K562 (cell line): ENCODE data around the gene PIWIL1. TPM values are rescaled to one million over a fixed set of nuclear protein-coding genes. Genes with fewer than 3 reads are reported as not detected.

Experiments used
- ATAC-seq: fragments of 200-7000 bp; cut with Tn5 transposase; 3 replicates; pipeline ENCODE4 v1.9.1; 2020; ENCODE audit warnings: moderate library complexity
- BruUV-seq: library from RNA; stranded (reverse); fragments of 400-500 nt; replicated peaks from 2 replicates; lab custom pipeline; 2021; lab: Mats Ljungman, UMichigan
- CTCF ChIA-PET: fragments of 300-600 bp; formaldehyde crosslinking; extraction: SDS; loops from one replicate; lab custom pipeline; 2021; ENCODE audit warnings: low intra/inter-chr PET ratio; lab: Yijun Ruan, JAX
- POLR2A ChIA-PET: fragments of 300-600, 350-650 bp; sonication (Branson Sonifier 250); formaldehyde crosslinking; extraction: SDS; loops from one replicate; lab custom pipeline; 2021; ENCODE audit warnings: antibody characterized with exemption, inconsistent platforms; lab: Yijun Ruan, JAX
- DNase-seq, 4 experiments: peaks; one replicate each; pipeline versions ENCODE4 v3.0.0 to v3.0.0-alpha.2; 2011 to 2018; ENCODE audit warnings: low spot score in 3 of 4, mixed read lengths in 3 of 4; ENCODE audit errors: extremely low read depth in 1 of 4
- FAIRE-seq: peaks from 2 replicates; lab custom pipeline; 2011; peaks lifted over from hg19 to GRCh38; lab: Jason Lieb, UNC
- H2AFZ ChIP-seq: 2 replicates; pipeline ENCODE4 v1.6.0; 2011; ENCODE audit warnings: low read depth, low read length, control low read depth, inconsistent platforms
- H3K27ac ChIP-seq: fragments of 200-600 bp; 3 replicates; pipeline ENCODE4 v1.8.0; 2011; ENCODE audit warnings: low read depth, mild to moderate bottlenecking, control low read depth, inconsistent platforms, low read length, moderate library complexity, mixed read lengths; ENCODE audit errors: extremely low read depth
- H3K27me3 ChIP-seq, 2 experiments: fragments of 300-600 bp in 1 of 2; 2 replicates in 1 of 2; 3 replicates in 1 of 2; pipeline versions ENCODE4 v1.6.0 to v1.8.0; 2011; ENCODE audit warnings: inconsistent platforms in 2 of 2, low read length in 2 of 2, mild to moderate bottlenecking in 1 of 2, mixed read lengths in 1 of 2, moderate library complexity in 1 of 2; ENCODE audit not compliant: control insufficient read depth in 2 of 2, insufficient read depth in 2 of 2
- H3K36me3 ChIP-seq: fragments of 300-600 bp; 3 replicates; pipeline ENCODE4 v1.8.0; 2011; ENCODE audit warnings: mild to moderate bottlenecking, low read length, inconsistent platforms; ENCODE audit not compliant: control insufficient read depth, insufficient read depth
- H3K4me1 ChIP-seq, 2 experiments: fragments of 200-600 bp in 1 of 2; replicated peaks in 1 of 2; 2 replicates in 1 of 2; 3 replicates in 1 of 2; pipeline versions ENCODE4 v1.5.1 to v1.8.0; 2011; ENCODE audit warnings: inconsistent platforms in 2 of 2, low read length in 2 of 2, mild to moderate bottlenecking in 1 of 2, mixed read lengths in 1 of 2, moderate library complexity in 1 of 2; ENCODE audit not compliant: control insufficient read depth in 2 of 2, insufficient read depth in 2 of 2
- H3K4me2 ChIP-seq: 2 replicates; pipeline ENCODE4 v1.6.1; 2011; ENCODE audit warnings: low read length, control low read depth, inconsistent platforms, mixed read lengths; ENCODE audit not compliant: insufficient read depth
- H3K4me3 ChIP-seq: fragments of 200-600 bp; sonication (generic), shearing (Covaris generic); 2 replicates; pipeline ENCODE4 v1.5.1; 2016; ENCODE audit warnings: control low read depth, inconsistent platforms
- H3K79me2 ChIP-seq: fragments of 200-600 bp; 3 replicates; pipeline ENCODE4 v1.8.0; 2011; ENCODE audit warnings: low read length, inconsistent platforms; ENCODE audit not compliant: control insufficient read depth, insufficient read depth
- H3K9ac ChIP-seq, 2 experiments: 2 replicates each; pipeline versions ENCODE4 v1.6.0 to v1.6.1; 2011; ENCODE audit warnings: low read depth in 2 of 2, low read length in 2 of 2, control low read depth in 1 of 2, inconsistent platforms in 1 of 2, mild to moderate bottlenecking in 1 of 2, mixed read lengths in 1 of 2; ENCODE audit not compliant: insufficient read depth in 1 of 2
- H3K9me1 ChIP-seq: one replicate; pipeline ENCODE4 v1.6.0; 2011; ENCODE audit warnings: inconsistent platforms, mild to moderate bottlenecking, low read length, moderate library complexity; ENCODE audit not compliant: control insufficient read depth, insufficient read depth
- H3K9me3 ChIP-seq: replicated peaks from 2 replicates; pipeline ENCODE4 v1.5.1; 2011; ENCODE audit warnings: low read depth, low read length, inconsistent platforms; ENCODE audit not compliant: control insufficient read depth, insufficient read depth
- H4K20me1 ChIP-seq: replicated peaks from 2 replicates; pipeline ENCODE4 v1.6.1; 2011; ENCODE audit warnings: low read length, inconsistent platforms, mixed read lengths; ENCODE audit not compliant: control insufficient read depth, insufficient read depth
- PRPF4 ChIP-seq: fragments of 200-400 bp; formaldehyde crosslinking; IDR thresholded peaks from one replicate; pipeline ENCODE4 v1.6.1; 2017; ENCODE audit warnings: low read length, low read depth, mild to moderate bottlenecking; ENCODE audit not compliant: insufficient read depth, poor library complexity, severe bottlenecking
- USF2 ChIP-seq: sonication (generic); formaldehyde crosslinking; IDR thresholded peaks from 2 replicates; pipeline ENCODE4 v1.5.0; 2020; ENCODE audit warnings: missing genetic modification reagents
- WGBS: fragments of 100-300 bp; shearing (Covaris generic); methylation state at CpG from one replicate; pipeline ENCODE4 v1.1.6; 2016; ENCODE audit warnings: low coverage, mixed read lengths; ENCODE audit not compliant: insufficient coverage; ENCODE audit errors: missing lambda C conversion rate; 5-methylcytosine and 5-hydroxymethylcytosine counted together
- in situ Hi-C: fragments of 300-500 bp; cut with MboI; formaldehyde crosslinking; loops from 4 replicates; pipeline ENCODE4 v1.15.0; 2018; ENCODE audit warnings: inconsistent platforms, mixed read lengths
- intact Hi-C: fragments of 100-400 bp; cut with micrococcal nuclease; formaldehyde crosslinking; loops from 2 replicates; pipeline ENCODE4 v1.14.2; 2022
- polyA plus RNA-seq, 8 experiments: library from polyadenylated mRNA; depleted of rRNA in 4 of 8; stranded (reverse) in 5 of 8; unstranded in 3 of 8; fragments of >200 nt; fragmentation: Nextera tagmentation in 2 of 8; fragmentation: Illumina TruSeq in 1 of 8; extraction: Ambion mirVana in 2 of 8; extraction: Trizol in 1 of 8; gene quantifications; 2 replicates each; pipeline versions ENCODE4 v1.2.1 to v1.2.3, GENCODE V29; 2011 to 2014; ENCODE audit warnings: inconsistent platforms in 1 of 8, missing spikeins in 1 of 8
- total RNA-seq, 7 experiments: library from RNA; depleted of rRNA in 6 of 7; stranded (reverse); fragments of >200 nt in 6 of 7; fragmentation: Illumina TruSeq in 2 of 7; extraction: Trizol in 2 of 7; gene quantifications; 2 replicates each; pipeline versions ENCODE4 v1.2.1 to v1.2.3, GENCODE V29; 2011 to 2021; ENCODE audit warnings: low replicate concordance in 1 of 7

The PIWIL1 gene
- total and polyA plus RNA-seq, 9 of the 15 experiments (the other 6 are each of a cell fraction or from before 2014, with no cell fraction given): not detected

- H2AFZ ChIP-seq: no peak overlapping the region
- in situ Hi-C loops (no loop called here), intact Hi-C loops (no loop called here)
- BruUV-seq: no TSS peak
- H3K27ac ChIP-seq: no peak overlapping the region
- no peaks in the 10 kb centered on the region for H3K4me1 ChIP-seq
- ChIA-PET CTCF (no interaction called here), POLR2A (interaction anchor here (1.4 kb wide), 1 partner anchor 9 kb away, joined by 3 read pairs; no protein-coding TSS in a partner anchor)
- no peak for TF ChIP-seq PRPF4
- TF ChIP-seq USF2 (CRISPR knock-in tag): no peak
- H4K20me1 ChIP-seq: no peaks in the 10 kb centered on the region
- H3K27me3 ChIP-seq: peaks cover 10 to 42% of the 10 kb centered on the region in 2 experiments; a peak in 3 of 5 replicates
- ATAC-seq: no peak
- DNase-seq: no peak
- FAIRE-seq: no peak
- no peaks in the 10 kb centered on the region for H3K36me3 ChIP-seq
- H3K79me2 ChIP-seq: no peaks in the 10 kb centered on the region
- H3K4me3 ChIP-seq: no peak overlapping the region
- no peak overlapping the region for H3K4me2 ChIP-seq
- H3K9me3 ChIP-seq: no peaks in the 10 kb centered on the region
- 0% methylated on average over 4 of the region's 4 CpGs for WGBS
- H3K9me1 ChIP-seq: no peaks in the 10 kb centered on the region
- H3K9ac ChIP-seq: no peak overlapping the region
Observed at GRCh38 chr12:130374083-130374482, 36.4 kb downstream of the PIWIL1 start.
